SK-N-SH (cell line): Measurements from ENCODE around the gene ACYP2. TPM values are rescaled to one million over a fixed set of nuclear protein-coding genes. Genes with fewer than 3 reads are reported as not detected.
A peak's percentile ranks its signal among the peaks of the same experiment; 100 is the strongest.

Experiments
- CTCF ChIA-PET: fragments of 300-600, 350-600 bp; formaldehyde crosslinking; extraction: SDS; loops from one replicate; lab custom pipeline; 2021; lab: Yijun Ruan, JAX
- POLR2A ChIA-PET: fragments of 350-600 bp; sonication (Branson Sonifier 250); formaldehyde crosslinking; extraction: SDS; loops from one replicate; lab custom pipeline; 2020; ENCODE audit warnings: antibody characterized with exemption, inconsistent platforms; lab: Yijun Ruan, JAX
- DNase-seq: peaks from one replicate; pipeline ENCODE4 v3.0.0; 2012
- H2AFZ ChIP-seq: fragments of 200-600 bp; sonication (generic); 2 replicates; pipeline ENCODE4 v1.8.1; 2016; ENCODE audit warnings: antibody characterized with exemption, mild to moderate bottlenecking, low read depth
- H3F3A ChIP-seq: fragments of 200-600 bp; sonication (generic); replicated peaks from 2 replicates; pipeline ENCODE3; 2016; ENCODE audit warnings: antibody characterized with exemption, mild to moderate bottlenecking; ENCODE audit not compliant: insufficient read depth
- H3K27ac ChIP-seq, 2 experiments: fragments of 200-500 bp in 1 of 2; fragments of 200-600 bp in 1 of 2; sonication (Bioruptor generic) in 1 of 2; sonication (generic), shearing (Covaris generic) in 1 of 2; 2 replicates each; pipeline versions ENCODE4 v1.5.1 to v1.6.1; 2014 to 2016; ENCODE audit warnings: low read depth in 2 of 2, inconsistent platforms in 1 of 2, low read length in 1 of 2, mild to moderate bottlenecking in 1 of 2, mixed read lengths in 1 of 2
- H3K27me3 ChIP-seq: fragments of 200-600 bp; sonication (generic), shearing (Covaris generic); 2 replicates; pipeline ENCODE4 v1.6.1; 2016; ENCODE audit warnings: mixed run types; ENCODE audit not compliant: insufficient read depth
- H3K36me3 ChIP-seq, 2 experiments: fragments of 200-500 bp in 1 of 2; fragments of 200-600 bp in 1 of 2; sonication (Bioruptor generic) in 1 of 2; sonication (generic) in 1 of 2; replicated peaks in 1 of 2; 2 replicates each; pipeline versions ENCODE3 to v1.5.1; 2014 to 2016; ENCODE audit warnings: low read length in 1 of 2, mild to moderate bottlenecking in 1 of 2; ENCODE audit not compliant: insufficient read depth in 2 of 2, control insufficient read depth in 1 of 2
- H3K4me1 ChIP-seq, 2 experiments: fragments of 200-500 bp in 1 of 2; fragments of 200-600 bp in 1 of 2; sonication (Bioruptor generic) in 1 of 2; sonication (generic), shearing (Covaris generic) in 1 of 2; 2 replicates each; pipeline versions ENCODE4 v1.5.1 to v1.6.1; 2014 to 2016; ENCODE audit warnings: low read depth in 1 of 2, low read length in 1 of 2, mixed run types in 1 of 2; ENCODE audit not compliant: insufficient read depth in 2 of 2, control insufficient read depth in 1 of 2
- H3K4me2 ChIP-seq: fragments of 200-600 bp; sonication (generic), shearing (Covaris generic); 2 replicates; pipeline ENCODE4 v1.6.1; 2017; ENCODE audit warnings: mixed run types
- H3K4me3 ChIP-seq, 2 experiments: fragments of 200-500 bp in 1 of 2; fragments of 200-600 bp in 1 of 2; sonication (Bioruptor generic) in 1 of 2; sonication (generic), shearing (Covaris generic) in 1 of 2; 2 replicates each; pipeline versions ENCODE4 v1.5.1 to v1.8.1; 2014 to 2016; ENCODE audit warnings: low read depth in 2 of 2, inconsistent platforms in 1 of 2, low read length in 1 of 2, mild to moderate bottlenecking in 1 of 2, mixed read lengths in 1 of 2, moderate library complexity in 1 of 2
- H3K79me2 ChIP-seq: fragments of 200-600 bp; sonication (generic); 2 replicates; pipeline ENCODE4 v1.8.1; 2017; ENCODE audit warnings: mild to moderate bottlenecking; ENCODE audit not compliant: insufficient read depth
- H3K9ac ChIP-seq: fragments of 200-600 bp; sonication (generic); 2 replicates; pipeline ENCODE4 v1.6.1; 2017; ENCODE audit warnings: mixed run types
- H3K9me2 ChIP-seq: fragments of 200-600 bp; sonication (generic); 2 replicates; pipeline ENCODE4 v1.6.1; 2017; ENCODE audit warnings: mixed run types
- H3K9me3 ChIP-seq: fragments of 200-600 bp; sonication (generic); 2 replicates; pipeline ENCODE4 v1.6.1; 2017; ENCODE audit warnings: mixed run types, mild to moderate bottlenecking, moderate library complexity
- H4K20me1 ChIP-seq: fragments of 200-600 bp; sonication (generic); 2 replicates; pipeline ENCODE4 v1.6.1; 2017; ENCODE audit warnings: mild to moderate bottlenecking, mixed run types; ENCODE audit not compliant: insufficient read depth
- CTCF ChIP-seq: fragments of 200-600 bp; sonication (generic); IDR thresholded peaks from 2 replicates; pipeline ENCODE4 v1.6.1; 2017; ENCODE audit warnings: antibody characterized with exemption, mild to moderate bottlenecking, moderate library complexity
- EP300 ChIP-seq, 2 experiments: IDR thresholded peaks; 2 replicates each; pipeline versions ENCODE4 v1.4.0 to v1.6.1; 2012; ENCODE audit warnings: borderline replicate concordance in 1 of 2, low read depth in 1 of 2, low read length in 1 of 2
- GABPA ChIP-seq: IDR thresholded peaks from 2 replicates; pipeline ENCODE4 v1.4.0; 2012; ENCODE audit warnings: low read depth, mild to moderate bottlenecking
- MAX ChIP-seq: IDR thresholded peaks from 2 replicates; pipeline ENCODE4 v1.4.0; 2012; ENCODE audit warnings: low read depth
- TEAD4 ChIP-seq: IDR thresholded peaks from 2 replicates; pipeline ENCODE4 v1.4.0; 2012; ENCODE audit warnings: mild to moderate bottlenecking, borderline replicate concordance; ENCODE audit not compliant: insufficient read depth
- YY1 ChIP-seq: IDR thresholded peaks from 2 replicates; pipeline ENCODE4 v1.4.0; 2012; ENCODE audit warnings: low read depth, mild to moderate bottlenecking
- WGBS: methylation state at CpG from one replicate; pipeline ENCODE4 v1.1.6; 2017; ENCODE audit warnings: low lambda C conversion rate; 5-methylcytosine and 5-hydroxymethylcytosine counted together
- polyA plus RNA-seq, 3 experiments: library from polyadenylated mRNA; depleted of rRNA; stranded (reverse); fragments of >200 nt; gene quantifications; 2 replicates each; pipeline ENCODE4 v1.2.3, GENCODE V29; 2012

The ACYP2 gene
- polyA plus RNA-seq, 1 of the 3 experiments (the other 2 are of a cell fraction), result 8.8 TPM

GRCh38 chr2:54274781-54275242 lies 159.4 kb downstream of the ACYP2 start:
- TF ChIP-seq TEAD4 (no peak), EP300 (IDR thresholded peaks at IDR 0.05; ENCODE audit: borderline replicate concordance in 1 of 2, low read depth in 1 of 2, low read length in 1 of 2) (no peak), GABPA (no peak)
- no peak overlapping the region for H3K4me3 ChIP-seq
- H3K27ac ChIP-seq, result peak overlapping the region in 1 of 2 experiments; percentile 16; a peak in 2 of 4 replicates
- peaks cover 5% of the 10 kb centered on the region for H3F3A ChIP-seq
- H3K4me2 ChIP-seq, result no peak overlapping the region
- no peaks in the 10 kb centered on the region for H3K79me2 ChIP-seq
- H2AFZ ChIP-seq, result peak overlapping the region; percentile 49; the same call in 1 of the 2 replicates
- no peak overlapping the region for H3K9ac ChIP-seq
- H3K27me3 ChIP-seq, result no peaks in the 10 kb centered on the region
- peaks cover 0 to 9% of the 10 kb centered on the region in 2 experiments; a peak in 2 of 4 replicates for H3K4me1 ChIP-seq
- no peaks in the 10 kb centered on the region for H3K36me3 ChIP-seq
- no peaks in the 10 kb centered on the region for H3K9me3 ChIP-seq
- no peaks in the 10 kb centered on the region for H4K20me1 ChIP-seq
- no peaks in the 10 kb centered on the region for H3K9me2 ChIP-seq
- 58% methylated on average over 1 of the region's 1 CpG for WGBS
- ChIA-PET CTCF (interaction anchor here (1.2 kb wide), 1 partner anchor 23 kb away, joined by 3 read pairs; no protein-coding TSS in a partner anchor), POLR2A (no interaction called here)
- no peak for DNase-seq

- H3K79me2 ChIP-seq, result no peaks in the 10 kb centered on the region
- no peak for DNase-seq
- no peak overlapping the region for H3K4me3 ChIP-seq
- H3F3A ChIP-seq, result peaks cover 5% of the 10 kb centered on the region
- no peaks in the 10 kb centered on the region for H3K36me3 ChIP-seq
- H3K9me2 ChIP-seq, result no peaks in the 10 kb centered on the region
- no peaks in the 10 kb centered on the region for H4K20me1 ChIP-seq
- ChIA-PET CTCF (interaction anchor here (1.2 kb wide), 2 partner anchors 18 to 22 kb away, joined by 3 read pairs; no protein-coding TSS in a partner anchor), POLR2A (no interaction called here)
- no peaks in the 10 kb centered on the region for H3K9me3 ChIP-seq
- no peak overlapping the region; the same call in 1 of the 2 replicates for H2AFZ ChIP-seq
- WGBS, result 64% methylated on average over 2 of the region's 2 CpGs
- no peaks in the 10 kb centered on the region for H3K27me3 ChIP-seq
- no peak overlapping the region for H3K9ac ChIP-seq
- TF ChIP-seq MAX (no peak), YY1 (no peak)
- peaks cover 0 to 9% of the 10 kb centered on the region in 2 experiments; a peak in 2 of 4 replicates for H3K4me1 ChIP-seq
- peak overlapping the region in 1 of 2 experiments; percentile 16; a peak in 2 of 4 replicates for H3K27ac ChIP-seq
- no peak overlapping the region for H3K4me2 ChIP-seq
Measured at GRCh38 chr2:54275541-54275940, 160.1 kb downstream of the ACYP2 start.

GRCh38 chr2:54279385-54279784 lies 164.0 kb downstream of the ACYP2 start:
- no peak overlapping the region for H3K27ac ChIP-seq
- POLR2A ChIA-PET, result no interaction called here
- no peaks in the 10 kb centered on the region for H3K79me2 ChIP-seq
- peaks cover 0 to 9% of the 10 kb centered on the region in 2 experiments; a peak in 2 of 4 replicates for H3K4me1 ChIP-seq
- no peak overlapping the region for H3K4me3 ChIP-seq
- no peak overlapping the region for H3K4me2 ChIP-seq
- no peak for DNase-seq
- no peaks in the 10 kb centered on the region for H3K9me3 ChIP-seq
- H3K36me3 ChIP-seq, result no peaks in the 10 kb centered on the region
- 54% methylated on average over 2 of the region's 2 CpGs for WGBS
- no peak overlapping the region for H3K9ac ChIP-seq
- peak; percentile 39 for TF ChIP-seq CTCF
- TF ChIP-seq GABPA, result no peak
- TF ChIP-seq, all 33 proteins: peak for 1
- Histone ChIP-seq H3K27me3 (no peaks in the 10 kb centered on the region), H3F3A (peaks cover 5% of the 10 kb centered on the region), H2AFZ (no peak overlapping the region), H3K9me2 (no peaks in the 10 kb centered on the region), H4K20me1 (no peaks in the 10 kb centered on the region)
- CTCF ChIA-PET, result interaction anchor here (0.9 to 1.0 kb wide), 3 partner anchors 12 to 16 kb away, joined by 3 read pairs; no protein-coding TSS in a partner anchor
